Fibroblast of the aortic adventitia (primary cell): Measurements from ENCODE around the gene BMP7. TPM values are rescaled to one million over a fixed set of nuclear protein-coding genes. Genes with fewer than 3 reads are reported as not detected.
"Not testable (repeated sequence)": the region's sequence is repeated elsewhere in the genome, so short reads cannot be mapped to it uniquely, and the experiment has no call there.

Experiments
- DNase-seq: peaks from one replicate; pipeline ENCODE4 v3.0.0-alpha.2; 2010; ENCODE audit warnings: low read depth
- H3K4me3 ChIP-seq: 2 replicates; pipeline ENCODE4 v1.5.1; 2011; ENCODE audit warnings: low read depth, mild to moderate bottlenecking, control low read depth, low read length, moderate library complexity
- CTCF ChIP-seq: IDR thresholded peaks from 2 replicates; pipeline ENCODE4 v1.5.1; 2011; ENCODE audit warnings: mild to moderate bottlenecking, low read length, control low read depth, inconsistent platforms; ENCODE audit not compliant: insufficient read depth
- total RNA-seq: library from RNA; depleted of rRNA; stranded (reverse); fragments of >200 nt; gene quantifications from 2 replicates; pipeline ENCODE4 v1.2.3, GENCODE V29; 2012; ENCODE audit warnings: low replicate concordance

The BMP7 gene
- total RNA-seq, 1 donor = not detected

GRCh38 chr20:57195023-57195422 is 71.4 kb downstream of the BMP7 start:
- no peak for DNase-seq
- no peak overlapping the region for H3K4me3 ChIP-seq
- TF ChIP-seq CTCF = no peak

GRCh38 chr20:57194154-57194553 is 72.3 kb downstream of the BMP7 start:
- no peak for DNase-seq
- no peak for TF ChIP-seq CTCF
- no peak overlapping the region for H3K4me3 ChIP-seq

GRCh38 chr20:57193094-57193493 is 73.3 kb downstream of the BMP7 start:
- H3K4me3 ChIP-seq = no peak overlapping the region
- DNase-seq = no peak
- no peak for TF ChIP-seq CTCF

- DNase-seq = no peak
- TF ChIP-seq CTCF = no peak
- H3K4me3 ChIP-seq = no peak overlapping the region
Observed at GRCh38 chr20:57192311-57192710, 74.1 kb downstream of the BMP7 start.

- not testable (repeated sequence) for DNase-seq, H3K4me3 ChIP-seq
Observed at GRCh38 chr20:57191265-57191638, 75.2 kb downstream of the BMP7 start.

GRCh38 chr20:57190536-57191264 is 75.7 kb downstream of the BMP7 start:
- no peak overlapping the region for H3K4me3 ChIP-seq
- DNase-seq = no peak
- no peak for TF ChIP-seq CTCF

- no peak overlapping the region for H3K4me3 ChIP-seq
- TF ChIP-seq CTCF = no peak
- no peak for DNase-seq
Observed at GRCh38 chr20:57189713-57190112, 76.7 kb downstream of the BMP7 start.
